IMR-90 (cell line): ENCODE data around the gene ADGB. TPM values are rescaled to one million over a fixed set of nuclear protein-coding genes. Genes with fewer than 3 reads are reported as not detected.

Experiments used
- ATAC-seq: fragments of 200-7000 bp; cut with Tn5 transposase; 2 replicates; pipeline ENCODE4 v1.9.1; 2020; ENCODE audit warnings: low read depth, mild to moderate bottlenecking, moderate library complexity
- BruUV-seq: library from RNA; stranded (reverse); fragments of 400-500 nt; replicated peaks from 2 replicates; lab custom pipeline; 2021; lab: Mats Ljungman, UMichigan
- CTCF ChIA-PET: fragments of 300-600 bp; formaldehyde crosslinking; extraction: SDS; loops from one replicate; lab custom pipeline; 2021; ENCODE audit warnings: antibody characterized with exemption; lab: Yijun Ruan, JAX
- POLR2A ChIA-PET: fragments of 300-600 bp; sonication (Branson Sonifier 250); formaldehyde crosslinking; loops from one replicate; lab custom pipeline; 2022; ENCODE audit warnings: antibody characterized with exemption; ENCODE audit not compliant: unreplicated experiment; lab: Charles Lee
- DNase-seq: peaks from one replicate; pipeline ENCODE4 v3.0.0; 2013
- H2AFZ ChIP-seq: replicated peaks from 2 replicates; pipeline ENCODE3; 2013; ENCODE audit warnings: low read length, mild to moderate bottlenecking; ENCODE audit not compliant: poor library complexity
- H2AK5ac ChIP-seq: 2 replicates; pipeline ENCODE4 v1.6.1; 2013; ENCODE audit warnings: low read depth, low read length, inconsistent platforms
- H2AK9ac ChIP-seq: replicated peaks from 2 replicates; pipeline ENCODE3; 2013; ENCODE audit warnings: mild to moderate bottlenecking, low read depth, low read length, moderate library complexity; ENCODE audit not compliant: poor library complexity
- H2BK120ac ChIP-seq: 2 replicates; pipeline ENCODE4 v1.6.1; 2013; ENCODE audit warnings: low read depth, low read length, inconsistent platforms
- H2BK15ac ChIP-seq: 3 replicates; pipeline ENCODE4 v1.6.1; 2013; ENCODE audit warnings: low read depth, low read length, inconsistent platforms
- H2BK20ac ChIP-seq: 2 replicates; pipeline ENCODE4 v1.6.1; 2013; ENCODE audit warnings: low read depth, mild to moderate bottlenecking, inconsistent platforms, low read length, moderate library complexity
- H2BK5ac ChIP-seq: 2 replicates; pipeline ENCODE4 v1.6.1; 2013; ENCODE audit warnings: mild to moderate bottlenecking, low read depth, low read length, inconsistent platforms; ENCODE audit not compliant: poor library complexity, severe bottlenecking
- H3K14ac ChIP-seq: replicated peaks from 2 replicates; pipeline ENCODE4 v1.6.1; 2013; ENCODE audit warnings: low read depth, low read length, inconsistent platforms
- H3K18ac ChIP-seq: 2 replicates; pipeline ENCODE4 v1.6.1; 2013; ENCODE audit warnings: low read depth, low read length, control low read depth
- H3K23ac ChIP-seq: 2 replicates; pipeline ENCODE4 v1.6.1; 2013; ENCODE audit warnings: low read depth, low read length, inconsistent platforms
- H3K27ac ChIP-seq: 2 replicates; pipeline ENCODE4 v1.5.1; 2013; ENCODE audit warnings: mild to moderate bottlenecking, control low read depth, low read length; ENCODE audit not compliant: insufficient read depth
- H3K27me3 ChIP-seq: 2 replicates; pipeline ENCODE4 v1.6.1; 2013; ENCODE audit warnings: low read length; ENCODE audit not compliant: control insufficient read depth, insufficient read depth
- H3K36me3 ChIP-seq: 2 replicates; pipeline ENCODE4 v1.6.1; 2013; ENCODE audit warnings: low read length, mixed read lengths; ENCODE audit not compliant: control insufficient read depth, insufficient read depth
- H3K4ac ChIP-seq: 2 replicates; pipeline ENCODE4 v1.6.1; 2013; ENCODE audit warnings: low read depth, low read length, inconsistent platforms
- H3K4me1 ChIP-seq: 2 replicates; pipeline ENCODE4 v1.6.1; 2013; ENCODE audit warnings: low read length, mixed read lengths; ENCODE audit not compliant: control insufficient read depth, insufficient read depth
- H3K4me2 ChIP-seq: 2 replicates; pipeline ENCODE4 v1.6.1; 2013; ENCODE audit warnings: low read depth, mild to moderate bottlenecking, control low read depth, low read length, moderate library complexity
- H3K4me3 ChIP-seq: 2 replicates; pipeline ENCODE4 v1.5.1; 2013; ENCODE audit warnings: low read depth, mild to moderate bottlenecking, control low read depth, low read length, moderate library complexity; ENCODE audit not compliant: insufficient read depth
- H3K56ac ChIP-seq: 2 replicates; pipeline ENCODE4 v1.6.1; 2013; ENCODE audit warnings: low read length, inconsistent platforms; ENCODE audit not compliant: insufficient read depth; ENCODE audit errors: extremely low read depth
- H3K79me1 ChIP-seq, 2 experiments: 2 replicates each; pipeline ENCODE4 v1.6.1; 2013; ENCODE audit warnings: low read length in 2 of 2, inconsistent platforms in 1 of 2, low read depth in 1 of 2
- H3K9ac ChIP-seq: 2 replicates; pipeline ENCODE4 v1.6.1; 2013; ENCODE audit warnings: low read depth, low read length, control low read depth
- H3K9me1 ChIP-seq: 2 replicates; pipeline ENCODE4 v1.6.1; 2013; ENCODE audit warnings: low read length, inconsistent platforms; ENCODE audit not compliant: insufficient read depth
- H3K9me3 ChIP-seq: 2 replicates; pipeline ENCODE4 v1.6.1; 2013; ENCODE audit warnings: low read length; ENCODE audit not compliant: control insufficient read depth, insufficient read depth
- H4K20me1 ChIP-seq: 2 replicates; pipeline ENCODE4 v1.6.1; 2013; ENCODE audit warnings: low read length, inconsistent platforms; ENCODE audit not compliant: insufficient read depth
- H4K5ac ChIP-seq: 2 replicates; pipeline ENCODE4 v1.6.1; 2013; ENCODE audit warnings: mild to moderate bottlenecking, low read depth, low read length, control low read depth
- H4K8ac ChIP-seq, 2 experiments: 2 replicates each; pipeline ENCODE4 v1.6.1; 2013; ENCODE audit warnings: low read depth in 2 of 2, low read length in 2 of 2, control low read depth in 1 of 2, inconsistent platforms in 1 of 2
- H4K91ac ChIP-seq: 2 replicates; pipeline ENCODE4 v1.6.1; 2013; ENCODE audit warnings: low read depth, low read length, inconsistent platforms; ENCODE audit not compliant: insufficient read depth
- BHLHE40 ChIP-seq: fragments of 150-350 bp; IDR thresholded peaks from 2 replicates; pipeline ENCODE4 v1.6.1; 2016; ENCODE audit warnings: mild to moderate bottlenecking, low read depth, low read length
- CEBPB ChIP-seq: IDR thresholded peaks from 2 replicates; pipeline ENCODE4 v1.6.1; 2012; ENCODE audit warnings: low read depth, low read length, improper control_type of control experiment
- ELK1 ChIP-seq: fragments of 150-350 bp; IDR thresholded peaks from 2 replicates; pipeline ENCODE4 v1.6.1; 2016; ENCODE audit warnings: low read depth, mild to moderate bottlenecking, low read length, moderate library complexity, borderline replicate concordance
- MAFK ChIP-seq: IDR thresholded peaks from 2 replicates; pipeline ENCODE4 v1.6.1; 2012; ENCODE audit warnings: low read depth, low read length, improper control_type of control experiment
- MAZ ChIP-seq: IDR thresholded peaks from 2 replicates; pipeline ENCODE4 v1.6.1; 2012; ENCODE audit warnings: low read depth, mild to moderate bottlenecking, low read length, improper control_type of control experiment, moderate library complexity, borderline replicate concordance
- MXI1 ChIP-seq: IDR thresholded peaks from 2 replicates; pipeline ENCODE4 v1.6.1; 2012; ENCODE audit warnings: low read depth, mild to moderate bottlenecking, low read length, moderate library complexity, borderline replicate concordance
- NFE2L2 ChIP-seq: fragments of 150-350 bp; IDR thresholded peaks from 2 replicates; pipeline ENCODE4 v1.6.1; 2016; ENCODE audit warnings: low read depth, mild to moderate bottlenecking, low read length
- POLR2A ChIP-seq: IDR thresholded peaks from 2 replicates; pipeline ENCODE4 v1.6.1; 2012; ENCODE audit warnings: mild to moderate bottlenecking, low read depth, low read length
- RFX5 ChIP-seq: IDR thresholded peaks from 2 replicates; pipeline ENCODE4 v1.8.0; 2012; ENCODE audit warnings: low read depth, mild to moderate bottlenecking, low read length, moderate library complexity
- SMC3 ChIP-seq: fragments of 150-350 bp; IDR thresholded peaks from 2 replicates; pipeline ENCODE4 v1.6.1; 2016; ENCODE audit warnings: low read depth, mild to moderate bottlenecking, antibody characterized with exemption, low read length, moderate library complexity
- USF2 ChIP-seq: fragments of 150-350 bp; IDR thresholded peaks from 2 replicates; pipeline ENCODE4 v1.6.1; 2017; ENCODE audit warnings: mild to moderate bottlenecking, antibody characterized with exemption, low read length, low read depth
- WGBS, 2 experiments: methylation state at CpG; one replicate each; pipeline versions ENCODE4 v1.1.5 to v1.1.7; 2013; ENCODE audit warnings: missing lambda C conversion rate in 2 of 2; ENCODE audit not compliant: insufficient read length in 1 of 2; ENCODE audit errors: extremely low coverage in 2 of 2; 5-methylcytosine and 5-hydroxymethylcytosine counted together
- dilution Hi-C: fragments of 300-500 bp; cut with HindIII; formaldehyde crosslinking; loops from one replicate; pipeline ENCODE4 v1.14.3; 2018; ENCODE audit warnings: low sequenced_read_pairs; ENCODE audit not compliant: unreplicated experiment
- in situ Hi-C: fragments of 300-500 bp; cut with MboI; formaldehyde crosslinking; loops from 3 replicates; pipeline ENCODE4 v1.14.3; 2019; ENCODE audit warnings: low sequenced_read_pairs, inconsistent platforms, mixed read lengths
- intact Hi-C: fragments of 100-400 bp; cut with micrococcal nuclease; formaldehyde crosslinking; loops from 2 replicates; pipeline ENCODE4 v1.10.0; 2022
- polyA plus RNA-seq, 3 experiments: library from polyadenylated mRNA; depleted of rRNA; stranded (reverse); fragments of >200 nt; gene quantifications; 2 replicates each; pipeline ENCODE4 v1.2.3, GENCODE V29; 2012; ENCODE audit warnings: low replicate concordance in 1 of 3
- total RNA-seq: library from RNA; depleted of rRNA; stranded (reverse); fragments of >200 nt; gene quantifications from 2 replicates; pipeline ENCODE4 v1.2.3, GENCODE V29; 2012

Gene ADGB
- total and polyA plus RNA-seq, 2 of the 4 experiments (the other 2 are of a cell fraction): not detected

- POLR2A ChIA-PET: no interaction called here
Observed at GRCh38 chr6:146767632-146768031, 168.9 kb downstream of the ADGB start.

More at GRCh38 chr6:146767632-146768031, 168.9 kb downstream of the ADGB start:
- no peak for DNase-seq
- WGBS, 2 experiments: no CpG with 5 or more reads among the region's 1 CpG
- H4K8ac ChIP-seq: no peak overlapping the region
- H3K23ac ChIP-seq: no peak overlapping the region
- H2BK20ac ChIP-seq: no peak overlapping the region
- no peak for TF ChIP-seq ELK1
- TF ChIP-seq CEBPB: no peak
- TF ChIP-seq RFX5: no peak
- TF ChIP-seq BHLHE40: no peak
- TF ChIP-seq POLR2A: no peak
- no peak for TF ChIP-seq MAZ
- TF ChIP-seq USF2: no peak
- TF ChIP-seq SMC3: no peak
- TF ChIP-seq NFE2L2: no peak
- TF ChIP-seq MAFK: no peak
- no peak for TF ChIP-seq MXI1
- H3K4me1 ChIP-seq: no peaks in the 10 kb centered on the region
- no peaks in the 10 kb centered on the region; the same call in 1 of the 2 replicates for H3K27me3 ChIP-seq
- no peak overlapping the region for H3K18ac ChIP-seq
- no peak overlapping the region for H2BK5ac ChIP-seq
- H3K36me3 ChIP-seq: no peaks in the 10 kb centered on the region
- H2BK120ac ChIP-seq: no peak overlapping the region
- H4K91ac ChIP-seq: no peak overlapping the region
- no peak overlapping the region for H3K9ac ChIP-seq
- H3K9me1 ChIP-seq: no peaks in the 10 kb centered on the region
- CTCF ChIA-PET: no interaction called here
- no peak overlapping the region for H3K56ac ChIP-seq
- no peak overlapping the region for H2BK15ac ChIP-seq
- intact Hi-C loops (no loop called here), in situ Hi-C loops (no loop called here), dilution Hi-C loops (no loop called here)
- H2AK5ac ChIP-seq: no peak overlapping the region
- no peak for ATAC-seq
- no peak overlapping the region for H3K27ac ChIP-seq
- no peak overlapping the region for H2AK9ac ChIP-seq
- no peak overlapping the region for H3K4me2 ChIP-seq
- no peak overlapping the region for H3K4ac ChIP-seq
- H3K14ac ChIP-seq: no peak overlapping the region
- no TSS peak for BruUV-seq
- no peaks in the 10 kb centered on the region for H3K79me1 ChIP-seq
- H4K20me1 ChIP-seq: no peaks in the 10 kb centered on the region
- H4K5ac ChIP-seq: no peak overlapping the region
- no peak overlapping the region for H2AFZ ChIP-seq
- no peak overlapping the region for H3K4me3 ChIP-seq
- no peaks in the 10 kb centered on the region for H3K9me3 ChIP-seq
